Panc1 (cell line): ENCODE measurements around the gene FAM163B.

ENCODE experiments used
- SIN3A ChIP-seq: IDR thresholded peaks from 2 replicates; pipeline ENCODE4 v1.6.1; 2012; ENCODE audit warnings: low read depth, mild to moderate bottlenecking, low read length, moderate library complexity, borderline replicate concordance; ENCODE audit not compliant: insufficient read depth
- TF ChIP-seq, protein P1 (sequence below), 2 experiments: IDR thresholded peaks; 2 replicates each; pipeline ENCODE4 v1.6.1; 2011 to 2012; ENCODE audit warnings: low read depth in 2 of 2, control low read depth in 1 of 2, low read length in 1 of 2, mild to moderate bottlenecking in 1 of 2, moderate library complexity in 1 of 2; ENCODE audit not compliant: insufficient read depth in 1 of 2

DNA sequence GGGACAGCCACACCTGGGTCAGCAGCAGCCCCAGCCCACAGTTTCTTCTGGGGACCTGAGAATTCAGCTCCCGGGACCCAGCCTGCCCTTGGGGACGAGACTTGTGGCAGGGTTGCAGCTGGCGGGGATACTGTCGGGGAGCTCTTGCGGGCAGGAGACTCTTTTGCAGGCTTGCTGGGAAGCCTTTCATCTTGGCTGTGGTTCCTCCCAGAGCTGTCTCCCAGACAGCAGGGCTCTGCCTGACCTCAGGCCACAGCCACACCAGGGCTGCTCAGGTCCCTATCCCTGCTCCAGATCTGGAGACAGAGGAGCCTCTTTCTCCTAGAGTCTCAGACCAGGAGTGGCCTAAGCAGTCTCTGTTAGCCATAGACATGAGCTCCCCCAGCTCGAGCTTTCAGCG is 79.7 kb downstream of the FAM163B start:
- no peak for TF ChIP-seq SIN3A
- TF ChIP-seq, protein P1, sequence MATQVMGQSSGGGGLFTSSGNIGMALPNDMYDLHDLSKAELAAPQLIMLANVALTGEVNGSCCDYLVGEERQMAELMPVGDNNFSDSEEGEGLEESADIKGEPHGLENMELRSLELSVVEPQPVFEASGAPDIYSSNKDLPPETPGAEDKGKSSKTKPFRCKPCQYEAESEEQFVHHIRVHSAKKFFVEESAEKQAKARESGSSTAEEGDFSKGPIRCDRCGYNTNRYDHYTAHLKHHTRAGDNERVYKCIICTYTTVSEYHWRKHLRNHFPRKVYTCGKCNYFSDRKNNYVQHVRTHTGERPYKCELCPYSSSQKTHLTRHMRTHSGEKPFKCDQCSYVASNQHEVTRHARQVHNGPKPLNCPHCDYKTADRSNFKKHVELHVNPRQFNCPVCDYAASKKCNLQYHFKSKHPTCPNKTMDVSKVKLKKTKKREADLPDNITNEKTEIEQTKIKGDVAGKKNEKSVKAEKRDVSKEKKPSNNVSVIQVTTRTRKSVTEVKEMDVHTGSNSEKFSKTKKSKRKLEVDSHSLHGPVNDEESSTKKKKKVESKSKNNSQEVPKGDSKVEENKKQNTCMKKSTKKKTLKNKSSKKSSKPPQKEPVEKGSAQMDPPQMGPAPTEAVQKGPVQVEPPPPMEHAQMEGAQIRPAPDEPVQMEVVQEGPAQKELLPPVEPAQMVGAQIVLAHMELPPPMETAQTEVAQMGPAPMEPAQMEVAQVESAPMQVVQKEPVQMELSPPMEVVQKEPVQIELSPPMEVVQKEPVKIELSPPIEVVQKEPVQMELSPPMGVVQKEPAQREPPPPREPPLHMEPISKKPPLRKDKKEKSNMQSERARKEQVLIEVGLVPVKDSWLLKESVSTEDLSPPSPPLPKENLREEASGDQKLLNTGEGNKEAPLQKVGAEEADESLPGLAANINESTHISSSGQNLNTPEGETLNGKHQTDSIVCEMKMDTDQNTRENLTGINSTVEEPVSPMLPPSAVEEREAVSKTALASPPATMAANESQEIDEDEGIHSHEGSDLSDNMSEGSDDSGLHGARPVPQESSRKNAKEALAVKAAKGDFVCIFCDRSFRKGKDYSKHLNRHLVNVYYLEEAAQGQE (IDR thresholded peaks at IDR 0.05; ENCODE audit: insufficient read depth in 1 of 2, low read depth in 2 of 2, low read length in 1 of 2): no peak
